Astrocyte of the spinal cord (primary cell): Measurements from ENCODE around the gene SMOC1.
A peak's percentile ranks its signal among the peaks of the same experiment; 100 is the strongest.

Source experiments
- DNase-seq: peaks from one replicate; pipeline ENCODE4 v3.0.0; 2011; ENCODE audit warnings: low read depth, low spot score
- H3K4me3 ChIP-seq: 2 replicates; pipeline ENCODE4 v1.5.1; 2011; ENCODE audit warnings: low read depth, mild to moderate bottlenecking, low read length, moderate library complexity
- in situ Hi-C: cut with HindIII; loops from 2 replicates; pipeline ENCODE4 v1.10.0; 2017; ENCODE audit warnings: low sequenced_read_pairs
- TF ChIP-seq, protein P1 (sequence below): IDR thresholded peaks from 2 replicates; pipeline ENCODE4 v1.5.1; 2012; ENCODE audit warnings: low read depth, mild to moderate bottlenecking, low read length, inconsistent platforms

The SMOC1 gene

DNA sequence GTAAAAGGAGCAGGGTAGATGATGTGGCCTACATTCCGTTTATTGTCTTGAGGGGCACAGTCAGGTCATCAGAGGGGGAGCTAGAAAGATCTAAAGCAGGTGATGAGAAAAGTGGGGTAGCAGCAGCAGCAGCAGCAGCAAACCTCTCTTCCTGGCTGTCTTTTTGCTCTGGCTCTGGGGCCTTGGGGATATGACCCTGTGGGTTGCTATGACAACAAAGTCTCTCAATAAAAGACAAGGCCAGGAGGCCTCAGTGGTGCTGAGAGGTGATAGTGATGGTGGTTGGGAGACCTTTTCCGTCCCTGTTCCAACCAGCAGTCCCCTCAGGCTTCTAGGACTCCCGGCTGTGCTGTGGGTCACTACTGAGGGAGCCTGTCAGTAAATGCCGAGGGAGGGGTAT is 170.9 kb downstream of the SMOC1 start:
- TF ChIP-seq, protein P1, sequence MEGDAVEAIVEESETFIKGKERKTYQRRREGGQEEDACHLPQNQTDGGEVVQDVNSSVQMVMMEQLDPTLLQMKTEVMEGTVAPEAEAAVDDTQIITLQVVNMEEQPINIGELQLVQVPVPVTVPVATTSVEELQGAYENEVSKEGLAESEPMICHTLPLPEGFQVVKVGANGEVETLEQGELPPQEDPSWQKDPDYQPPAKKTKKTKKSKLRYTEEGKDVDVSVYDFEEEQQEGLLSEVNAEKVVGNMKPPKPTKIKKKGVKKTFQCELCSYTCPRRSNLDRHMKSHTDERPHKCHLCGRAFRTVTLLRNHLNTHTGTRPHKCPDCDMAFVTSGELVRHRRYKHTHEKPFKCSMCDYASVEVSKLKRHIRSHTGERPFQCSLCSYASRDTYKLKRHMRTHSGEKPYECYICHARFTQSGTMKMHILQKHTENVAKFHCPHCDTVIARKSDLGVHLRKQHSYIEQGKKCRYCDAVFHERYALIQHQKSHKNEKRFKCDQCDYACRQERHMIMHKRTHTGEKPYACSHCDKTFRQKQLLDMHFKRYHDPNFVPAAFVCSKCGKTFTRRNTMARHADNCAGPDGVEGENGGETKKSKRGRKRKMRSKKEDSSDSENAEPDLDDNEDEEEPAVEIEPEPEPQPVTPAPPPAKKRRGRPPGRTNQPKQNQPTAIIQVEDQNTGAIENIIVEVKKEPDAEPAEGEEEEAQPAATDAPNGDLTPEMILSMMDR: no peak
- H3K4me3 ChIP-seq: no peak overlapping the region
- in situ Hi-C loops: no loop called here
- no peak for DNase-seq

DNA sequence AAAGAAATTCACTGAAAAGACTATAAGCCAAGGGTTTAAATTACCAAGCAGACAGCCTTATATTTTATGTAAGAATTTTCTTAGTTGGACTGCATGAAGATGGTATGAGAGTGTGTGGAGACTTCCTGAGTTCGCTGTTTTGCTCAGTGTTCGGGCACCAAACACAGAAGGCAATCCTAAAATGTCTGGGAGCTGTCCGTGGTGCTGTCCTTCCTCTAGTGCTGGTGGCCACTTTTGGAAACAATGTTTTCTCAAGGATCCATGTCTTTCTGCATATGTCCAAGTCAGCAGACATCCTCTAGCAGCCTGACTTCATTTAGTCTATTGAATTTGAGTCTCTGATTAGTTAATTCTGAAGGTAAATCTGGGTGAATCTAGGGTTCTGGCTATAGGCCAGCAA is 173.8 kb downstream of the SMOC1 start:
- no peak overlapping the region for H3K4me3 ChIP-seq
- TF ChIP-seq, protein P1: no peak
- in situ Hi-C loops: no loop called here
- DNase-seq: peak; percentile 29

DNA sequence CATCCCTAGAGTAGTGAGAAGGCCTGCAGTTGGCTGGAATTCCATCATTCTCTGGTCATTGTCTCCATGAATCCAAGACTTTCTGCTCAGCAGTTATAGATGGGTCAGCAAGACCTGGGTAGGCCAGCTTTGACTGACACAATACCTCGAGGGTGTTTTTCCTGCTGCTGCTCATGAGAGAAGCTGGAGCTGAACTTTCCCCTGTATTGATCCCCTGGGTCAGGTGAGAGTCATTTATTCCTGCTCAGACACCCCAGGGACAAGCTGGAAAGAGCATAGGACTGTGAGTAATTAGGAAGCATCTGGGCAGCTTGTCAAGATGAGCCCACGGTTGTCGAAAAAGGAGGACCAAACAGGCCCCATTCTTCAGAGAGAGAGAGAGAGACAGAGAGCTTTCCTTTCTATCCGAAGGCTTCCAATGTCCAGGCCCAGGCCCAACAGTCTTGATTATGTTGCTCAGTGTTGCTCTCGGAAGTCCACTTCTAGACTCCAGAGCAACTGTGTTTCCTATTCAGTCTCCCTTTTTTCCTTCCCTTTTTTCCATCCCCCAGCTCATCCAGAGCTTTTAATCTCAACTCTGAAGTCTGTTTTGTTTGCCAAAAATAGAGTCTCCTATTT is 178.4 kb downstream of the SMOC1 start:
- DNase-seq: no peak
- H3K4me3 ChIP-seq: no peak overlapping the region
- in situ Hi-C loops: no loop called here
- TF ChIP-seq, protein P1: no peak

DNA sequence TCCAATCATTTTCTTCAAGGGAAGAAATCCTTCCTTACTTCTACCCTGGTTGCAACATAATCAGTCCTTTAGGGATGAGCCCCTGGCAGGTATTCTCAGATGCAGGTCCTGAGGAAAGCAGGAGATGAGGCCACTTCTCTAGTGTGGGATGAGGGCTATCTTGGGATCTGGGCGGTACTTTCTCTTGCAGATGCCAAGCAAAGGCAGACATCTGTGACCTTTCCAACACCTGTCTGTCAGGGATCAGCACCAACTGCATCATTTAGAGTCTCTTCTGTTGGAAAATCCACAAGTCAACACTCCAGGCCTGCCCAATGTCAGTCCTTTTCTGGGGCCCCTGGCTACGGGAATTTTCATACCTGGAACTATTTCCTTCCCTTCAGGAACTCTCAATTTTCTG is 180.3 kb downstream of the SMOC1 start:
- H3K4me3 ChIP-seq: no peak overlapping the region
- in situ Hi-C loops: no loop called here
- TF ChIP-seq, protein P1: no peak
- no peak for DNase-seq

DNA sequence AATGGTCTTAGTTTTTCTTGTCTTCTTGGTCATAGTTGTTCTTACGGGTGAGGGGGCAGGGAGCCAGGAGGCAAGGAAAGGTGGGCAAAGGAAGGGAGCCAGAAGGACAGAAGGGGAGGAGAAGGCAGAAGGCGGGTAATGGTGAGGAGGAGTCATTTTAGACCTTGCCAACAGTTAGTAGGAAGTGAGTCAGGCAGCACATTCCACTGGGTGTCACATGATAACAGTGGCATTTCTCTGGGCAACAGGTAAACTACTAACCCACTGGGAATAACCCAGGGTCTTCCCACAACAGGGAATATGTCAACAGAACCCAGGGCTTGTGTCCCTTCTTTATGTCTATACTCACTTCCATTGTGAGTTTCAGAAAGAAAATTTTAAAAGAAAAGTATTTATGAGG is 181.9 kb downstream of the SMOC1 start:
- no peak overlapping the region for H3K4me3 ChIP-seq
- in situ Hi-C loops: no loop called here
- DNase-seq: no peak
- TF ChIP-seq, protein P1: no peak

DNA sequence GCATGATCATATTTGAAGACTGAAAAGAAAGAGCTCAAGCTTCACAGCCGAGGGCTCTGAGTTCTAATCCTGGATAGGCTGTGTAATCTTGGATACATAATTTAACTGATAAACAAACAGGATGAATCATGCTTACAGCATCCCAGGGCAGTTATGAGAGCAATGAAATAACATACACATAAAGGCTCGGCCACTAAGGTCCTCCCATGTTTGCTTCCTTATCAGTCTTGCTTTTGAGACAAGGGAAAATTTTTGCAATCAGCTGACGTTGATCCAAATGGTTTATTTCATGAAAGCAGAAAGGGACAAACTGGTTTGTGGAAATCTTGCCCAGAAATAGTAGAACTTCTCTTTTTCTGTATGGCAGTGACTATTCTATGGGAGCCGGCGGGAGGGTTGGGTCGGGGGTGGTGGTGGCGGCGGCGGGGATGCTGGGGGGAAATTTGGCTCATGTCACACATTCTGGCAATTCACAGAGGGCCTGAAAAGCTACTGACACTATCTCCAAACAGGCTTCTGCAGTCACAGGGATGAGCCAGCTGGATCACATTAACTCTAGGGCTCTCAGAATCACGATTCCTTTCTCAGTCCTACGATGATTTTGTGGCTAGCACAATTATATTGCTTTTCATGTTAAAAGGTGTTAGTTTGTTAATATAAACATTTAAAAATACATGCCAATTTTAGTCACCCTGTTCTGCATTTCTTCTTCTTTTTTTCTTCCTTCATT is 185.1 kb downstream of the SMOC1 start:
- TF ChIP-seq, protein P1: no peak
- DNase-seq: no peak
- no peak overlapping the region for H3K4me3 ChIP-seq
- in situ Hi-C loops: no loop called here
